Measurements from ENCODE around the gene MAN2A1. TPM values are rescaled to one million over a fixed set of nuclear protein-coding genes. Genes with fewer than 3 reads are reported as not detected.

MAN2A1 gene
- total RNA-seq (2014; rRNA removed; shearing (Covaris generic)) (54.6 and 59.3 TPM in 2 replicates), polyA plus RNA-seq (2016; fragmentation: Nextera tagmentation; extraction: Ambion mirVana) (18.1 and 20.8 TPM in 2 replicates)

DNA sequence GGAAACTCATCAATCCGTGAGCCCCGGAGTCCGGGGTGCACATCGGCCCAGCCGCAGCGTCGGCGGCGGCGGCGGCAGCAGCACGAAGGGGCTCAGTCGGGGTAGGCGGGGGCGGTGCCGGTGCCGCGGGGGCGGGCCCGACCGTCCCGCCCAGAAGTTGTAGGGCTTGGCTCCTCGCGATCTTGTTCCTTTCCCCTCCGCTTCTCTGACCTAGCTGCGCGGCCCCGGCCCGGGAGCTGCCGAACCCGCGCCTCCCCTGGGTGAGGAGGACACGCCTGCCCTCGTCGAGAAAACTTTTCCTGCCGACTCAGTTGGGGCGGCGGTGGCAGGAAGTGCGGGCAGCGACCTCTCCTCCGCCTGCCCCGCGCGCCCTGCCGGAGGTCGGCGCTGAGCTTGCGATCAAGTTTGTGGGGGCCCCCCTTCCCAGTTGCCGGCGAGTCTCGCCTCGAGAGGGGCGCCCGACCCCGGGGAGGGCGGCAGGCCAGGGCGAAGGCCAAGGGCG, at the start of gene MAN2A1:
TSS of gene MAN2A1 (plus strand) at position 188 of the 502 bp plus-strand sequence. CDS start 491 bp downstream, outside the sequence.
- peak within 1 kb of the TSS; percentile 97 for H3K4me2 ChIP-seq (ENCODE audit: unreplicated experiment)
- peak within 1 kb of the TSS; percentile 95 for H2AFZ ChIP-seq
- H3K27me3 ChIP-seq (replicated peaks; ENCODE audit: insufficient read depth): no peaks in the 10 kb centered on the region
- peak within 1 kb of the TSS; percentile 85 for H3K27ac ChIP-seq
- WGBS, 2 experiments (ENCODE audit: low coverage in 1 of 2, low lambda C conversion rate in 2 of 2, missing lambda C conversion rate in 2 of 2): 1% methylated on average over 25 to 47 of the region's 58 CpGs
- H3F3A ChIP-seq (ENCODE audit: insufficient read depth): peaks cover 25% of the 10 kb centered on the region
- no peaks in the 10 kb centered on the region for H3K9me3 ChIP-seq (ENCODE audit: low read depth)
- in situ Hi-C loops (cut with MboI): no loop called here
- H3K4me1 ChIP-seq (ENCODE audit: insufficient read depth): peaks cover 30% of the 10 kb centered on the region
- peak within 1 kb of the TSS; percentile 91 for H3K4me3 ChIP-seq
- TF ChIP-seq EZH2 (IDR thresholded peaks at IDR 0.05; ENCODE audit: insufficient read depth, poor library complexity, severe bottlenecking) (no peak), EZH2phosphoT487 (IDR thresholded peaks at IDR 0.05; ENCODE audit: insufficient read depth, low read depth) (no peak)
- no peaks in the 10 kb centered on the region for H3K36me3 ChIP-seq (ENCODE audit: low read depth)
- peaks cover 46% of the 10 kb centered on the region for H3K79me2 ChIP-seq (ENCODE audit: insufficient read depth)
- peak within 1 kb of the TSS; percentile 84 for H3K9ac ChIP-seq
- peak; percentile 83 for DNase-seq
- no peaks in the 10 kb centered on the region for H3K9me2 ChIP-seq (ENCODE audit: insufficient read depth)
- no peaks in the 10 kb centered on the region for H4K20me1 ChIP-seq (ENCODE audit: insufficient read depth)

DNA sequence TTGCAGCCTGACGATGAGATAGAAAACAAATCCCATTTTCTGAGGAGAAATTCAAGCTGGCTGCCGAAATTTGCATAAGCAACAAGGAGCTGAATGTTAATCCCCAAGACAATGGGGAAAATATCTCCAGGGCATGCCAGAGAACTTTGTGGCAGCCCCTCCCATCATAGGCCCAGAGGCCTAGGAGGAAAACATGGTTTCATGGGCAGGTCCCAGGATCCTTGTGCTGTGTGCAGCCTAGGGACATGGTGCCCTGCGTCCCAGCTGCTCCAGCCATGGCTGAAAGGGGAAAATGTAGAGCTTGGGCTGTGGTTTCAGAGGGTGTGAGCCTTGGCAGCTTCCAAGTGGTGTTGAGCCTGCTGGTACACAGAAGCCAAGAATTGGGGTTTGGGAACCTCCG, 48.8 kb upstream of the MAN2A1 start:
- H2AFZ ChIP-seq: no peak overlapping the region
- peaks cover 10% of the 10 kb centered on the region; the same call in 1 of the 2 replicates for H3K27me3 ChIP-seq (replicated peaks; ENCODE audit: insufficient read depth)
- H3K79me2 ChIP-seq (ENCODE audit: insufficient read depth): no peaks in the 10 kb centered on the region
- H4K20me1 ChIP-seq (ENCODE audit: insufficient read depth): no peaks in the 10 kb centered on the region
- TF ChIP-seq EZH2phosphoT487 (IDR thresholded peaks at IDR 0.05; ENCODE audit: insufficient read depth, low read depth) (no peak), EZH2 (IDR thresholded peaks at IDR 0.05; ENCODE audit: insufficient read depth, poor library complexity, severe bottlenecking) (no peak)
- no peaks in the 10 kb centered on the region for H3K9me3 ChIP-seq (ENCODE audit: low read depth)
- 50 to 53% methylated on average over 4 of the region's 4 CpGs for WGBS, 2 experiments (ENCODE audit: low coverage in 1 of 2, low lambda C conversion rate in 2 of 2, missing lambda C conversion rate in 2 of 2)
- H3K9ac ChIP-seq: no peak overlapping the region
- H3K9me2 ChIP-seq (ENCODE audit: insufficient read depth): no peaks in the 10 kb centered on the region
- H3F3A ChIP-seq (ENCODE audit: insufficient read depth): no peaks in the 10 kb centered on the region
- H3K4me1 ChIP-seq (ENCODE audit: insufficient read depth): no peaks in the 10 kb centered on the region
- no peak overlapping the region for H3K4me2 ChIP-seq (ENCODE audit: unreplicated experiment)
- DNase-seq: no peak
- no peak overlapping the region for H3K27ac ChIP-seq
- H3K36me3 ChIP-seq (ENCODE audit: low read depth): no peaks in the 10 kb centered on the region
- in situ Hi-C loops (cut with MboI): no loop called here
- H3K4me3 ChIP-seq: no peak overlapping the region

DNA sequence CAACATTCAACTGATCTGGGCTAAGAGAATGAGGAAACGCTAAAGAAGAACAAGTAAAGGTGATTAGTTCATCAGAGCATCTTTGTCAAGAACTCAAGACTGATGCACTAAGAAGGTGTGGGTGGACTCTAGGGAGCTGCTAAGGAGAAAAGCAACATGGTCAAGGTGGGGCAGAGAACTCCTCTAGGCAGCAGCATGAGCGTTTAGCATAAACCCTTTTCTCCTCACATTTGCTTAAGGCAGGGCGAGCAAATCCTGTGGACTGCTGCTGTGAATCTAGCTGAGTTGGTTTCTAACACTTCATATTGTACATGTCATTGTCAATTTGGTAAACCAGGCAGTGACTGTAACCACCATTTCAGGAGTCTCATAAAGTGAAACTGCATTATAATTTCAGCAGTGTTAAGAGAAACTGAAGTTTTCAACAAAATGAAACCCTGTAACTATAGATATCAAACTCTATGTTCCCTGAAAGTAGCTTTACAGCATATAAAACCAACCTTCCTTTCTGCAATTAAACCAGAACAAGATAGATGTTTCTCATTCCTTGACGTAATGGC, 45.9 kb upstream of the MAN2A1 start:
- Histone ChIP-seq H4K20me1 (ENCODE audit: insufficient read depth) (no peaks in the 10 kb centered on the region), H3K4me2 (ENCODE audit: unreplicated experiment) (no peak overlapping the region)

DNA sequence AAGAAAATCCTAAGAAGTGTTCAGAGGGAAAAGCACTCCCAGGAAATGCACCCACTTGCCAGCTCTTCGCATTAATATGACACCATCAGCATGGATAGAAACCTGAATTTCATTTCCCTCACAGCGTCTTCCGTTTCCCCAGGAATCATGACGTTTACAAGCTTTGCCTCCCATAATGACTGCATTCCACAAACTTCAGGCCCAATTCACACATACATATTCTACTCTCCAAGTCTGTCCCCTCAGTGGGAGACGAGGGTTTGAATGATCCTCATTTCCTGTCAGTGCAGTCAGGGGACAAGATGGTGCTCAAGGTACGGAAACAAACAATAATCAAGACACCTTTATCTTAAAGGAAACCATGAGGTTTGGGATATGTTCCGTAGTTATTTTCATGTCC, 44.9 kb upstream of the MAN2A1 start:
- Histone ChIP-seq H3F3A (ENCODE audit: insufficient read depth) (no peaks in the 10 kb centered on the region), H3K27me3 (replicated peaks; ENCODE audit: insufficient read depth) (no peaks in the 10 kb centered on the region), H3K79me2 (ENCODE audit: insufficient read depth) (no peaks in the 10 kb centered on the region), H3K27ac (no peak overlapping the region), H2AFZ (no peak overlapping the region), H3K9me2 (ENCODE audit: insufficient read depth) (no peaks in the 10 kb centered on the region), H3K36me3 (ENCODE audit: low read depth) (no peaks in the 10 kb centered on the region), H3K4me1 (ENCODE audit: insufficient read depth) (no peaks in the 10 kb centered on the region), H3K9me3 (ENCODE audit: low read depth) (no peaks in the 10 kb centered on the region), H3K4me2 (ENCODE audit: unreplicated experiment) (no peak overlapping the region), H3K4me3 (no peak overlapping the region), H4K20me1 (ENCODE audit: insufficient read depth) (no peaks in the 10 kb centered on the region), H3K9ac (no peak overlapping the region)
- 75 to 87% methylated on average over 7 of the region's 7 CpGs for WGBS, 2 experiments (ENCODE audit: low coverage in 1 of 2, low lambda C conversion rate in 2 of 2, missing lambda C conversion rate in 2 of 2)
- DNase-seq: no peak
- in situ Hi-C loops (cut with MboI): no loop called here
- no peak for TF ChIP-seq EZH2 (IDR thresholded peaks at IDR 0.05; ENCODE audit: insufficient read depth, poor library complexity, severe bottlenecking)
- TF ChIP-seq EZH2phosphoT487 (IDR thresholded peaks at IDR 0.05; ENCODE audit: insufficient read depth, low read depth): no peak

More for the DNA sequence above, 45.9 kb upstream of the MAN2A1 start:
- H3K9me3 ChIP-seq (ENCODE audit: low read depth): no peaks in the 10 kb centered on the region
- H3K79me2 ChIP-seq (ENCODE audit: insufficient read depth): no peaks in the 10 kb centered on the region
- H3K27ac ChIP-seq: no peak overlapping the region
- no peak overlapping the region for H3K4me3 ChIP-seq
- no peak overlapping the region for H3K9ac ChIP-seq
- no peak overlapping the region for H2AFZ ChIP-seq
- in situ Hi-C loops (cut with MboI): no loop called here
- no peaks in the 10 kb centered on the region for H3K36me3 ChIP-seq (ENCODE audit: low read depth)
- whole genome bisulfite sequencing, 2 experiments (ENCODE audit: low coverage in 1 of 2, low lambda C conversion rate in 2 of 2, missing lambda C conversion rate in 2 of 2): 81 to 87% methylated on average over 4 of the region's 4 CpGs
- H3K9me2 ChIP-seq (ENCODE audit: insufficient read depth): no peaks in the 10 kb centered on the region
- H3F3A ChIP-seq (ENCODE audit: insufficient read depth): no peaks in the 10 kb centered on the region
- H3K27me3 ChIP-seq (replicated peaks; ENCODE audit: insufficient read depth): no peaks in the 10 kb centered on the region
- no peaks in the 10 kb centered on the region for H3K4me1 ChIP-seq (ENCODE audit: insufficient read depth)
- no peak for DNase-seq
- TF ChIP-seq EZH2phosphoT487 (IDR thresholded peaks at IDR 0.05; ENCODE audit: insufficient read depth, low read depth) (no peak), EZH2 (IDR thresholded peaks at IDR 0.05; ENCODE audit: insufficient read depth, poor library complexity, severe bottlenecking) (no peak)
